ENCODE measurements around the gene TASP1. TPM values are rescaled to one million over a fixed set of nuclear protein-coding genes. Genes with fewer than 3 reads are reported as not detected.

Gene TASP1
- total RNA-seq, 2 donors from 2014 or later: 16.5 to 51.8 TPM

DNA sequence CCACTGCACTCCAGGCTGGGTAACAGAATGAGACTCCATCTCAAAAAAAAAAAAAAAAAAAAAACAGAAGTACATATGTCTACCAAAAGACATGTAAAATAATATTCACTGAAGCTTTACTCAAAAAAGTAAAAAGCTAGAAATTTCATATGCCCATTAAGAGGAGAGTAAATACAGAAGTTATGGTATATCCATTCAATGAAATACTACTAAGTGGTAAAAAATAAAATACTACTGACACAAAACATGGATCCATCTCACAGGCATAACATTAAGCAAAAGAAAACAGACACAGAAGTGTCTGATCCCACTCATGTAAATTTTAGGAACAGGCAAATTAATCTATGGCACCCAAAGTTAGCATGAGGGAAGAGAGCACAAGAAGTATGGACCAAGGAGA is 52.6 kb downstream of the TASP1 start:
- no peaks in the 10 kb centered on the region for H3K4me1 ChIP-seq (ENCODE audit: control insufficient read depth in 1 of 2, low read depth in 2 of 2)
- no peak overlapping the region for H3K27ac ChIP-seq
- H3K27me3 ChIP-seq (replicated peaks; ENCODE audit: insufficient read depth): no peaks in the 10 kb centered on the region
- no peaks in the 10 kb centered on the region for H3K36me3 ChIP-seq
- H3K4me3 ChIP-seq: no peak overlapping the region
- ATAC-seq (ENCODE audit: insufficient number of reproducible peaks, low FRiP score, low read depth) (no peak), DNase-seq (ENCODE audit: low spot score) (no peak)
- no peak for TF ChIP-seq CTCF (IDR thresholded peaks at IDR 0.05)
- no peaks in the 10 kb centered on the region for H3K9me3 ChIP-seq

DNA sequence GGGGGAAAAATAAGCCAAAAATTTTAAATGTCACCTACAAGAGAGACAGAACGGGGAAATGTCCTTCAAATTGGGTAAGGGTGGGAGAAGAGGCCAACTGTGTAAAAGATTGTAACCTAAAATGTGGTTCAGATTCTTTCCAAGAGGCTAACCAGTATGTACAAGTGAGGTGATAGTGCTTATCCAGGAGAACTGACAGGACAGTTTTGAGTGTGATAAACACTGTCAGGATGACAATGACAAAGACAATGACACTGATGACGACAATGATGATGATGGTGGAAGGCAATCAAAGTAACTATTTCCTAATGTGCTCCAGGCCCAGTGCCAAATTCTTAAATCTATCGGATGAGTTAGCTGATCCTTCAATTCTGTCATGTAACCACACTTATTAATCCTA is 57.3 kb downstream of the TASP1 start:
- Histone ChIP-seq H3K4me1 (ENCODE audit: control insufficient read depth in 1 of 2, low read depth in 2 of 2) (no peaks in the 10 kb centered on the region), H3K27me3 (replicated peaks; ENCODE audit: insufficient read depth) (no peaks in the 10 kb centered on the region), H3K4me3 (no peak overlapping the region), H3K36me3 (peaks cover 5% of the 10 kb centered on the region), H3K9me3 (no peaks in the 10 kb centered on the region), H3K27ac (no peak overlapping the region)
- TF ChIP-seq CTCF (IDR thresholded peaks at IDR 0.05): no peak
- ATAC-seq (ENCODE audit: insufficient number of reproducible peaks, low FRiP score, low read depth) (no peak), DNase-seq (ENCODE audit: low spot score) (no peak)

DNA sequence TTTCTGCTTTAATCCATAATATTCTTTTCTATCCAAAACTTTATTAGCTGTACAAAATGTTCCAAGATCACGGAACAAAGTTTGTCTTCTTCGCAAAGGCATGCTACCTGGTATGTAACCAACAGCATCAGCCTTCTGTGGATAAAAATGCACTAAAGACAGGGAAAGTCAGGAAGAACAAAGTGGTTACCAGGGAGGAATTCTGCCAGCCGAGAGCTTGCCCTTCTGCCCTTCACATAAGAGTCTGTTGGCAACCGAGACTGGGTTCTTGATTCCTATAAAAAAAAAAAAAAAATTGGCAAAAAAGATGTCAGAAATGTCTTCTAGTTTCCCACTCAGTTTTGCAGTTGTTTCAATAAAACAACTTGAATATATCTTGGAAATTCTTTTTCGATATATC is 58.0 kb downstream of the TASP1 start:
- Histone ChIP-seq H3K27me3 (replicated peaks; ENCODE audit: insufficient read depth) (no peaks in the 10 kb centered on the region), H3K4me1 (ENCODE audit: control insufficient read depth in 1 of 2, low read depth in 2 of 2) (no peaks in the 10 kb centered on the region), H3K4me3 (no peak overlapping the region), H3K27ac (no peak overlapping the region), H3K36me3 (peaks cover 7% of the 10 kb centered on the region), H3K9me3 (peaks cover 2% of the 10 kb centered on the region)
- no peak for TF ChIP-seq CTCF (IDR thresholded peaks at IDR 0.05)
- ATAC-seq (ENCODE audit: insufficient number of reproducible peaks, low FRiP score, low read depth): no peak
- no peak for DNase-seq (ENCODE audit: low spot score)

- no peak for TF ChIP-seq CTCF (IDR thresholded peaks at IDR 0.05)
- H3K27me3 ChIP-seq (replicated peaks; ENCODE audit: insufficient read depth): no peaks in the 10 kb centered on the region
- peaks cover 5% of the 10 kb centered on the region for H3K9me3 ChIP-seq
- H3K4me3 ChIP-seq: no peak overlapping the region
- peaks cover 7% of the 10 kb centered on the region for H3K36me3 ChIP-seq
- H3K27ac ChIP-seq: peak overlapping the region in 1 of 2 donors; percentile 14
- ATAC-seq (ENCODE audit: insufficient number of reproducible peaks, low FRiP score, low read depth) (no peak), DNase-seq (ENCODE audit: low spot score) (no peak)
- H3K4me1 ChIP-seq (ENCODE audit: control insufficient read depth in 1 of 2, low read depth in 2 of 2): peaks cover 11 to 12% of the 10 kb centered on the region in 2 donors
Observed at GRCh38 chr20:13574071-13574470, 64.7 kb downstream of the TASP1 start.

DNA sequence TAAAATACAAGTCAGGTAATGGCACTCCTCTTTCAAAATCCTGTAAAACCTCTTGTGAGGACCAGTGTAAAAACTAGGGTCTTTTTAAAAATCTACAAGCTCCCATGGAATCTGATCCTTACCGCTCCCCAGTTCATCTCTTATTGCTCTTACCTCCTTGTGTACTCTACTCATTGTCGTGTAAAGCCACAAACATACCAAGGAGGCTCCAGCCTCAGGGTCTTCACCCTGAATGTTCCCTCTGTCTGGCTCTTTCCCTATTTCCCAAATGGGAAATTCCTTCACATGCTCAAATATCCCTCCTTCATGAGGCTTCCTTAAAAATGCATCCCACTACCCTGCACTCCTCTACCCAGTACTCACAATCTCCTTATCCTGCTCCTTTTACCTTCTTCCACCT is 67.1 kb downstream of the TASP1 start:
- Histone ChIP-seq H3K27me3 (replicated peaks; ENCODE audit: insufficient read depth) (no peaks in the 10 kb centered on the region), H3K4me1 (ENCODE audit: control insufficient read depth in 1 of 2, low read depth in 2 of 2) (peaks cover 12 to 17% of the 10 kb centered on the region in 2 donors), H3K9me3 (peaks cover 5% of the 10 kb centered on the region), H3K36me3 (peaks cover 8% of the 10 kb centered on the region), H3K4me3 (no peak overlapping the region), H3K27ac (no peak overlapping the region)
- ATAC-seq (ENCODE audit: insufficient number of reproducible peaks, low FRiP score, low read depth) (no peak), DNase-seq (ENCODE audit: low spot score) (no peak)
- TF ChIP-seq CTCF (IDR thresholded peaks at IDR 0.05): no peak
